SH-SY5Y (cell line): ENCODE measurements around the gene PIP5K1B.

Experiments
- GATA2 ChIP-seq: IDR thresholded peaks from 2 replicates; pipeline ENCODE4 v1.6.1; 2011; ENCODE audit warnings: mild to moderate bottlenecking, low read depth, low read length
- GATA3 ChIP-seq: IDR thresholded peaks from 2 replicates; pipeline ENCODE4 v1.6.1; 2011; ENCODE audit warnings: low read depth, mild to moderate bottlenecking, low read length, moderate library complexity

- no peak for TF ChIP-seq GATA2
- no peak for TF ChIP-seq GATA3
These were observed 299.8 kb downstream of the PIP5K1B start for GRCh38 chr9:69004836-69005235.
